ENCODE data around the gene MDH1.

- TF ChIP-seq CTCF (conservative IDR thresholded peaks at IDR 0.05) (no peak), ZFX (IDR thresholded peaks at IDR 0.05) (no peak)
Observed at GRCh38 chr2:63571291-63571690, 17.5 kb upstream of the MDH1 start.

Measured in C4-2B (cell line).